COR-L47 (cell line): Measurements from ENCODE around the gene PMP22.

ENCODE experiments used
- DNase-seq: peaks from one replicate; lab custom pipeline; 2025; lab: John Stamatoyannopoulos, UW

The PMP22 gene

DNA sequence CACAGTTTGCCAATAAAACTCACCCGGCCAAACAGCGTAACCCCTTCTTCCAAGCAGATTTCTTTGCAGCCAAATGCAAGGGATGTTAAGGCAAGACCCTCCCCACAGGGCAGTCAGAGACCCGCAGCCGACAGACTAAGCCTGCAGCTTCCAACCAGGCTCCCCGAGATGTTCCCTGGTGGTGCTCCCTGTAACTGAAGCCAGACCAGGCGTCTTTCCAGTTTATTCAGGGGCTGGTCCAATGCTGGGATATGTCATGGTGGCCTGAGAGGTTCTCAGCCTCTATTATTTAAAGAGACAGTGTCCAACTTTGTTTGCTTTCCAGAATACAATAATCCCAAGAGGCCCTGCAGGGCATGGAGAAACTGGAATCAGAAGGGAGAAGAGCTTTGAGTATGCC, at the start of gene PMP22:
Gene PMP22, minus strand, starts transcription at position 196 of the 400 bp plus-strand sequence. CDS start 4,599 bp downstream, outside the sequence.
- no peak for DNase-seq

GRCh38 chr17:15311996-15312395, 46.9 kb upstream of the PMP22 start:
- DNase-seq, result no peak

DNA sequence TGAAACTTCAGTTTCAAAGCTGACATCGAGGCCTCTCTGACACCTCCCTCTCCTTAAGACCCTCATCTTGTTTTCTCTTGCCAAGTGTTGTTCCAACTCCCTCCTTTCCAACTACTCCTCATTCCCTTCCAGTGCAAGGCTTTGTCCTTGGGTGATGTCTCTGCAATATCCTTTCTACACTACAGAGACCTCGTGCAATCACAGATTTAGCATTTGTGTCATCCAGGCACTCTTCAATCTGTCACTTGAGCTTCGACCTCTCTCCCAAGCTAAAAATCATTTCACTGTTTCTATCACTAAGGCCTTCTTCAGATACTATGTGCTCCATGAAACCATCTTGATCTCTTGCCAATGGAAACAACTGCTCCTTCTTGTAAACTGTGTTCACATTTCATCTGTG, 44.7 kb upstream of the PMP22 start:
- no peak for DNase-seq

DNA sequence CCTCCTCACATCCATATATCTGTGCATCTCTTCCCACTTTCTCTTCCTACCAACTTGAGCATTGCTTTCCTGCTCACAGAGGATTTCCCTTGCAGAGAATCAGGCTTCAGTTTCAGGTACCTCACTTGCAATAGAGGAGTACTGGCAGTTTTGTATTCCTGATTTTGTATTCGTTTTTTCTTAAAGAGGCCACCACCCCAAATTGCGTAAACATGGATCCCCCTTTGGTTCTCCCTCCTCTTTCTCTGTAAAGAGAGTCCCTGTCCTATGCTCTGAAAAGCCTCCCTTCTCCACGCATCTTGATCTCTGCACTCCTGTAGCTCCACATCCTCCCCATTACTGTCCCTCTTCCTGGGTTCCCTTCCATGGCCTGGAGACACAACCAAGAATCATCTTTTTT, 44.1 kb upstream of the PMP22 start:
- DNase-seq, result no peak

GRCh38 chr17:15308758-15309157, 43.6 kb upstream of the PMP22 start:
- DNase-seq, result no peak

GRCh38 chr17:15307710-15308111, 42.6 kb upstream of the PMP22 start:
- no peak for DNase-seq

DNA sequence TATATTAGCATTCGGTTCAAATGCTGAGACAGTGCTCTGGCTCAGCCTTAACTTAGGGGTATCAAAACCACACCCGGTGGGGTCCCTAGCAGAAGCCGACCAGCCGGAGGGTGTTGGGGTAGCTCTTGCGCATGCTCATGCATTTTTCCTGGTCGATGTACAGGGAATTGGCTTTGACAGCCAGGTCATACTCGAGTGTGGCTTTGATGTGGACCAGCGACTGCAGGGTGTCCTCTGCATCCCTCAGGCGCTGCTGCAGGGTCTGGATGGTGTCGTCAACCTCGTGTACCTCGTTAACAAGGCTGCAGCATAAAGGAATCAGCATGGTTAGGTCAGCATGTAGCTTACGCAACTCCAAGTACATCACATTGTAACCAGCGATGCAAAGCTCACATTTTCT, 38.7 kb upstream of the PMP22 start:
- no peak for DNase-seq

GRCh38 chr17:15303268-15303667, 38.1 kb upstream of the PMP22 start:
- DNase-seq, result no peak

- DNase-seq, result no peak
Observed at GRCh38 chr17:15301845-15302244, 36.7 kb upstream of the PMP22 start.

DNA sequence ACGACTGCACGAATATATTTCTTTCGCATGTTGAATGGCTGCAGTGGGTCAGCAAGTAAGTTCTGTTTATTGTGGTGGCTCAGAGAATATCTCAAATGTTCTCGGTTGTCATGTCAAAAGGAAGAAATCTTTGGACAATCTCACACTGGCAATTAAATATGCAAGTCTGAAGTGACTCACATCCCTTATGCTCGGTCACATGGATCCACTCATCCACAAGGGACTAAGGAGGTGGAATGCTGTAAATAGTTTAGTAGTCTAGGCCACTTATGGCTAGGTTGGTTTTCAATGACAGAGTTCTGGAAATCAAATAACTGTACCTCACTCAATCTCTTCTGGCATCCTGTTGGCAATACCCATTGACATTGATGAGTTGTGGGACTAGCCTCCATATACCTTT, 33.0 kb upstream of the PMP22 start:
- DNase-seq, result no peak

DNA sequence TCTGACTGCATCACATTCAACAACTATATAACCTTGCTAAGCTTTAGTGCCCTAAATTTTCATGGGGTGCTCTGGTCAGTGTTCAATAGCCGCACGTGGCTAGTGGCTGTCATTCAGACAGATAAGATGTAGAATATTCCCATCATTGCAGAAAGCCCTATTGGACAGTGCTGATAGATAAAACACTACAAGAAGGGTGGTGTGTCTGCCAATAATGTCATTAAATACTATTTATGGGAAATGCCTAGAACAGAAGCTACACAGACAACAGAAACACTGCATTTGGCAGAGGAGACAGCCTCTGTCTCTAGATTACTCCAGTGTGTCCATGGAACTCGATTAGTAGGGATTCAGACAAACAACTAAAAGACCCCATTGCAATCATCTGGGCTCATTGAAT, 28.4 kb upstream of the PMP22 start:
- DNase-seq, result no peak

GRCh38 chr17:15291674-15292361, 26.7 kb upstream of the PMP22 start:
- no peak for DNase-seq

GRCh38 chr17:15290605-15291004, 25.5 kb upstream of the PMP22 start:
- DNase-seq, result no peak

- DNase-seq, result no peak
Observed at GRCh38 chr17:15289285-15290183, 24.4 kb upstream of the PMP22 start.

DNA sequence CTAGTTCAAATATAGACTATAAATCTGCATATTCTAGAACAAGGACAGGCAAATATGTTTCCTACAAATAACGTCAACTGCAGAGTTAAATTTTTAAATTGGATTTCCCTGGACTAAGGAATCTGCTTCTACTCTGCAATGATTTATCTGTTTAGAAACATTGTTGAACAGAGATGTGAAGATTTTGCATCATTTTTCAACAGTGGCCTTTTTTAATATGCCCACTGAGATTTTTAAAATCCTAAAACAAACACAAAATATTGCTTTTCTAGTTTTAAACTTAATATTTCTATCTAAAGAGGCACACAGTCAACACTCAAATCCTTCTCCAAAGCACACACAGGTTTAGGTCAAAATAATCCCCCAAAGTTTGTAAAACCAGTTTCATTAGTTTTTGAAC, 23.7 kb upstream of the PMP22 start:
- no peak for DNase-seq

DNA sequence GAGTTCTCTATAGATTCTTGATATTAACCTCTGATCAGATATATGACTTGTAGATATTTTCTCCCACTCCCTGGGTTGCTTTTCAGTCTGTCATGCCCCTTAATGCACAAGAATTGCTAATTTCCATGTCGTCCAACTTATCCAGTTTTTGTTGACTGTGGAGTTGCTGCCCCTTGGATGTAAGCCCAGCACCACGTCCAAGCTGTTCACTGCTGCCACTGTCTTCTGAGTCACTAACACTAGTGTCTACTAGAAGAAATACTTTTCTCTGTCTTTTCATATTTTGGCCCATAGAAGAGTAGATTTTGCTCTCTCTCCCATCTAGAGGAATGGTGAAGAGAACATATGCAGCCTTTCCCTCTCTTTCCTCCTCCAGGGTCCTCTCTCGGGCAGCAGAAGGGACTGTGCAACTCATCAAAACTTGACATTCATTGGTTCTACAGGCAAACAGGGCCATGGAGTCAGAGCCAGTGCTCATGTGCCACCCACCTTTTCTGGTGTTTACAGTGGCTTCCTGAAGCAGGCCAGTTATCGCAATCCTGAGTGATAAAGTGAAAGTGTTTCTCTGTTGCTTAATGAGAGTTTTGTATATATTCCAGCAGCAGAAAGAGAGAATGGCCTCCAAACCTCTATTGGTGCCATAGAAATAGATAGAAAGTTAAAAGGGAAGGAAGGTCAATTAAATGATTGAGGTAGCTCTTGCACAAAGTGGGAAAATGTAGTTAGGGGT, 22.6 kb upstream of the PMP22 start:
- no peak for DNase-seq

- DNase-seq, result no peak
Observed at GRCh38 chr17:15285466-15285865, 20.3 kb upstream of the PMP22 start.

GRCh38 chr17:15284537-15284936, 19.4 kb upstream of the PMP22 start:
- DNase-seq, result no peak

GRCh38 chr17:15284107-15284506, 19.0 kb upstream of the PMP22 start:
- no peak for DNase-seq

DNA sequence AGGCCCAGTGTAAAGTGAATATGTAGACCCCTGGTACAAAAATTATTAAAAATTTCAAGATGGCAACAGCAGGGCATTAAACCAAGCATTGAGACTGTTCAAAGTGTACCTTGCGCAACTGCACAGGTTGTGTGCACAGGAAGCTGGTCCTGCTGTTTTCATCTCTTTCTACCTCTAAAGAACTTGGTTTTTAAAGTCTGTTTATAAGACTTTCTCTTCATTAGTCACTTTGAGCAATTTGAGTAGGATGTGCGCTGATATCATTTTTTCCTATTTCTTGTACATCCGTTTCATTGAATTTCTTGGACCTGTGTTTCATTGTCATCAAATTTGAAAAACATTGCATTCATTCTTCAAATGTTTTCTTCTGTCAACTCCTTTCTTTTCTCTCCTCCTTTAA, 16.8 kb upstream of the PMP22 start:
- DNase-seq, result no peak

DNA sequence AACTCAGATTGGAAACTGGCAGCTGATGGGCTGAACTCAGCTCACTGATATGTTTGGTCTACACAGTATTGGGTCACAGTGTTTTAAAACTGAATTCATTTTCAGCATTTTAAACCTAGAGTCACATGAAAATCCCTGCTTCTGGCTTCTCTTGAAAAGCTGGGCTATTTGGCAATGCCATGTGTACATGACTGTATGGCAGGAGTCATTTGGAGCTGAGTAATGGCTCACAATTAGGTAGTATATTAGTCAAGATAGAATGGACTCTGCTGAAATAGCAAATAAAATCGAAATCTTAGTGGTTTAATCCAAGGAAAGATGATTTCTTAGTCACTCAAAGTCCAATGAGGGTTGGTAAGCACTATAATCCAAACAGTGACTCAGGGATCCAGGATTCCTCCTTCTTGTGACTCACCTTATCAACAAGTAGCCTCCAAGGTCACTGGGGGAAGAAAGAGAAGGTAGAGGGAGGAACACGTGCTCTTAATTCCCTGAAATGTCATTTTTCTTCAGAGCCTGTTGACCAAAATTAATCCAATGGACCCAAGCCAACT, 13.9 kb upstream of the PMP22 start:
- no peak for DNase-seq

DNA sequence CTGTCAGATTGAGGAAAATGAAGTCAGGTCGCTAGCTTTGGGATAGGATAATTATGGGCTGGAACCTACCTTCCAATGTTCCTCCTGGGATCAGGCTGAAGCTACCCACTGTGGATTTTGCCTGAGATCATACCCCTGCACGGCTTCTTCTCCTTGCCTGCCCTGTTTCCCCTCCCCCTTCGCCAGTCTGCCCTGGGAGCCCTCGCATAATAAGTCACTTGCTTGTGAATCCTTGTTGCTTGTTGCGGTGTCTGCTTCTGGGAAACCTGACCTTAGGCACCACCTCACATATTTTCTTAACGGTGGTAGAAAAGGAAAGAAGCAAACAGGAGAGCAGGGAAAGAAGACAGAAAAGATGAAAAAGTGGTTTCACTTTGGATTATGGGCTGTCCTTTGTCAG, 13.3 kb upstream of the PMP22 start:
- no peak for DNase-seq
